WERI-Rb-1 (cell line): ENCODE measurements around the gene PHLPP1.

Experiments used
- DNase-seq: peaks from one replicate; pipeline ENCODE4 v3.0.0-alpha.2; 2020
- H3K27ac ChIP-seq: fragments of 250-450 bp; sonication (Bioruptor Pico); 2 replicates; pipeline ENCODE4 v1.5.1; 2020; ENCODE audit warnings: mild to moderate bottlenecking, moderate library complexity
- H3K27me3 ChIP-seq: fragments of 250-450 bp; sonication (Bioruptor Pico); 2 replicates; pipeline ENCODE4 v1.5.1; 2021; ENCODE audit warnings: mild to moderate bottlenecking, low read depth, moderate library complexity; ENCODE audit not compliant: insufficient read depth, severe bottlenecking
- H3K36me3 ChIP-seq: fragments of 250-450 bp; sonication (Bioruptor Pico); 2 replicates; pipeline ENCODE4 v1.5.1; 2020; ENCODE audit warnings: mild to moderate bottlenecking, moderate library complexity
- H3K4me3 ChIP-seq: 2 replicates; pipeline ENCODE4 v1.5.1; 2011; ENCODE audit warnings: low read depth, mild to moderate bottlenecking, control low read depth, low read length
- H3K9me3 ChIP-seq: fragments of 250-450 bp; sonication (Bioruptor Pico); 2 replicates; pipeline ENCODE4 v1.5.1; 2021; ENCODE audit warnings: mild to moderate bottlenecking, moderate library complexity; ENCODE audit not compliant: severe bottlenecking
- TF ChIP-seq, protein P1 (sequence below): IDR thresholded peaks from 2 replicates; pipeline ENCODE4 v1.5.1; 2011; ENCODE audit warnings: low read depth, mild to moderate bottlenecking, control low read depth, inconsistent platforms, low read length

Gene PHLPP1

DNA sequence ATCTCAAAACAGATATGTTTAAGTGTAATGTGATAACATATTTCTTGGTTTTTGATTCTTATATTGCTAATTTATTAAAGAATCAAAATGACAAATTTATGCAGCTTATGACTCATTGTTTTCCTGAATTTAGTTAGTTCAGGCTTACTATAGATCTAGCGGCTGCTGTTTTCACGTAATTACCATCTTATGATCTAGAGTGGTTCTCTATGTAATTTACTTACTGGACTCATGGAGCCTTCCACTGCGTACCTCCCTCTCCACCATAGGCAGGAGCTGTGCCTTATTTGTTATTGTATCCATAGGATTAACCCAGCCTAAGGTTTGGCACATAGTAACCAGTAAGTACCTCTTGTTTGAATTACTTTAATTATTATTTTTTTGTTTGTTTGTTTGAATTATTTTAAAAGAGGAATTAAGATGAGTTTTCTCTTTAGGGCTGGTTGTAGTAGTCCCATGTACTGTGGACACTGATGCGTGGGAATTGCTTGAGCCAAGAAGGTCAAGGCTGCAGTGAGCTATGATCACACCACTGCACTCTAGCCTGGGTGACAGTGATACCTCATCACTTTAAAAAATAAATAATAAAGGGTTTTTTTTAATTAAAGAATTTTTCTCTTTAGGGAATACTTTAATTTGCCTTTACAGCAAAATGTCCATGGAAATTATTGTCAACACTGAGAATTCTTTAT, 165.5 kb downstream of the PHLPP1 start:
- DNase-seq = no peak
- H3K27ac ChIP-seq = no peak overlapping the region
- TF ChIP-seq, protein P1, sequence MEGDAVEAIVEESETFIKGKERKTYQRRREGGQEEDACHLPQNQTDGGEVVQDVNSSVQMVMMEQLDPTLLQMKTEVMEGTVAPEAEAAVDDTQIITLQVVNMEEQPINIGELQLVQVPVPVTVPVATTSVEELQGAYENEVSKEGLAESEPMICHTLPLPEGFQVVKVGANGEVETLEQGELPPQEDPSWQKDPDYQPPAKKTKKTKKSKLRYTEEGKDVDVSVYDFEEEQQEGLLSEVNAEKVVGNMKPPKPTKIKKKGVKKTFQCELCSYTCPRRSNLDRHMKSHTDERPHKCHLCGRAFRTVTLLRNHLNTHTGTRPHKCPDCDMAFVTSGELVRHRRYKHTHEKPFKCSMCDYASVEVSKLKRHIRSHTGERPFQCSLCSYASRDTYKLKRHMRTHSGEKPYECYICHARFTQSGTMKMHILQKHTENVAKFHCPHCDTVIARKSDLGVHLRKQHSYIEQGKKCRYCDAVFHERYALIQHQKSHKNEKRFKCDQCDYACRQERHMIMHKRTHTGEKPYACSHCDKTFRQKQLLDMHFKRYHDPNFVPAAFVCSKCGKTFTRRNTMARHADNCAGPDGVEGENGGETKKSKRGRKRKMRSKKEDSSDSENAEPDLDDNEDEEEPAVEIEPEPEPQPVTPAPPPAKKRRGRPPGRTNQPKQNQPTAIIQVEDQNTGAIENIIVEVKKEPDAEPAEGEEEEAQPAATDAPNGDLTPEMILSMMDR = no peak
- H3K27me3 ChIP-seq = no peaks in the 10 kb centered on the region
- no peaks in the 10 kb centered on the region for H3K36me3 ChIP-seq
- no peaks in the 10 kb centered on the region for H3K9me3 ChIP-seq
- no peak overlapping the region for H3K4me3 ChIP-seq

DNA sequence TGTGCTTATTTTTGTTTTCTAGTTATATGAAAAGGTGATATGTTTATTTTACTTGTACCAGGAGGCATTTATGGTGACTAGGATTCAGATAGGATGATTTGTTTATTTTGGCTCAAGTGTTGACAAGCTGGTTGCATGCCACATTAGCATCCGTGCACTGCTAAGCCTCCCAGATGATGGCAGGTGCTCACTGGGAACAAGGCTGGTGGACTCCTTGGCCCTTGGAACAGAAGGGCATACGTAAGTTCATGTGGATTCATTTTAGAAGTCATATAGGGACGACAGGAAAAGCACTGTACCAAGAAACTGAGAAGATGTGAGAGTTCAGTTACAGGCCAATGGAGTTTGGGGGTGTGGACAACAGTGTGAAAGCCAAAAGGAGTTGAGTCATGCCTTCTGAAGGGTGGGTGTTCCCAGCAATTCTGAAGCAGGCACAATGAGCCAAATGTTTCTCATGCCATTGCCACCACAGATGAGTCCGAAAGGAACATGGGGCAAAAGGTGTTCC, 166.2 kb downstream of the PHLPP1 start:
- TF ChIP-seq, protein P1 = no peak
- no peaks in the 10 kb centered on the region for H3K27me3 ChIP-seq
- no peak overlapping the region for H3K27ac ChIP-seq
- no peaks in the 10 kb centered on the region for H3K36me3 ChIP-seq
- DNase-seq = no peak
- H3K4me3 ChIP-seq = no peak overlapping the region
- H3K9me3 ChIP-seq = no peaks in the 10 kb centered on the region

DNA sequence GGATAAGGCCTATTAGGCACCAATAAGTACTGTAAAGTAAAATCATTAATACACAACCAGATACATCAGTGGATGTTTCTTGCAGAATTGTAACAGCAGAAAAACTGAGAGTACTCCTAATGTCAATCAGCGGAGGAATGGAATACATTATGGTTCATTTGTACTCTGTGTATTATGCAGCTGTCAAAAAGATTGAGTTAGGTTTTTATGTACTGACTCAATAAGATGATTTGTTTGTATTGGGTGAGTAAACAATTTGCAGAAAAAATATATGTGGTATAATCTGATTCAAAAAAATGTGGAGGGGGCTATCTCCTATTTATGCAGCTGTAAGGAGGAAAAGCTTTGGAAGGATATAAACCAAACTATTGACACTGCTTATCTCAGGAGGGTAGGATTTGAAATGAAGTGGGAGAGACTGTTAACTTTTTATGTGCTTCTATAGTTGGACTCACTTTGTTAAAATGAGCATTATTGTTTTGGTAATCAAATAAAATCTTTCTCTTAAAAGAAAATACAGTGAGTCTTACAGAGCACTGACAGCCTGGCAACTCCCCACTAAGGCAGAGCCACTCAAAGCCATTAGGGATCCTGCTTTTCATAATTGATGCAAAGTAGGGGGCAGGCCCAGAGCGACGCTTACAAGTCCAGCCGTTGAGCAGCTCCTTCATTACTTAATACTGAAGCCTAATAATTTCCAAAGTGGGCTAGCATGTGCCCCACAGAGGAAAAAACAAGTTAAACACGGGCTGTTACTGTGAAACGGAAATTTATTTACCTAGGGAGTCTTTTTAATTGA, 168.8 kb downstream of the PHLPP1 start:
- no peaks in the 10 kb centered on the region for H3K9me3 ChIP-seq
- no peak for DNase-seq
- no peaks in the 10 kb centered on the region for H3K27me3 ChIP-seq
- H3K27ac ChIP-seq = no peak overlapping the region
- no peak overlapping the region for H3K4me3 ChIP-seq
- TF ChIP-seq, protein P1 = no peak
- H3K36me3 ChIP-seq = no peaks in the 10 kb centered on the region

DNA sequence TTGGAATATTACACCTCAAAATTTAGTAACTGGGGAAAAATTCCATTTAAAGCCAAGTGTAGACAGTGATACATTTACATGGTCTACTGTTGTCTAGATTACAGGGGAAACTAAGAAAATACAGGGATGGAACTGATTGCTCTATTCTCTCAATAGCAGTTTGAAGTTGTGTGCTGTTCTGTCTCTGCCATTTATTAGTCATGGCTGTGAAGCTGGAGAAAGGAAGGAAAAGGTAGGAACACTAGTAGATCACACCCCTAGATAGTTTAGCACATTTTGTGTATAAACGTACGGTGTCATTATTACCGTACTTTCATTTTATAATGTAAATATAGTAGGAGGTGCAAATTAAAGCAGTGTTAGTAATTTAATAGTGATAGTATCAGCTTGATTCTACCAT, 170.5 kb downstream of the PHLPP1 start:
- Histone ChIP-seq H3K27me3 (no peaks in the 10 kb centered on the region), H3K36me3 (no peaks in the 10 kb centered on the region), H3K27ac (no peak overlapping the region), H3K4me3 (no peak overlapping the region), H3K9me3 (no peaks in the 10 kb centered on the region)
- TF ChIP-seq, protein P1 = no peak
- DNase-seq = no peak

DNA sequence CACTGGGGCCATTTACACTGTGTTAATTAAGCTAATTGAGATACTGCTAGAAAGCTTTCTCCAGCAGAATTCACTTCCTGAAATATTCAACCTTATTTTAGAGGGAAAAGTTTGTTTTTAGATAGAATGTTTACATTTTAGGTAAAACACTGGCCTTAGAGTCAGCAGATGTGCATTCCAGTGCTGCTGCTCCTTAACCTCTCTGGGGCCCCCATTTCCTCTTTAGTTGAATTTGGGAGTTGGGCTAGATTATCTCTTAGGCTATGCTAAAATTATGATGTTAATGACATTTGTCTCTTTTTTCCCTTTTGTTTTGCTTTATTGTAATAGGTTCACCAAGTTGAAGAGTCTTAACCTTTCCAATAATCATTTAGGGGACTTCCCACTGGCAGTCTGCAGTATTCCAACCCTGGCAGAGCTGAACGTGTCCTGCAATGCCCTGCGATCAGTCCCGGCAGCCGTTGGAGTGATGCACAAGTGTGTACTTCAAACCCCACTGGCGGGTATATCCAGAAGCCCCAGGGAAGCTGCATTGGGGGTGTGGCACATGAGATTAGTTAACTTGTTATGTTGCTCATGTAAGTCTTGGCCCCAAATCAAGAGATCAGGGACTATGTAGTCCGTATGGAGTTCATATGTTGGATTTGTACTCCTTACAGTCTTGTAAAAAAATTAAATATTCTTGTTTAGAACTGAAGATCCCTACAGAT, 179.5 kb downstream of the PHLPP1 start:
- TF ChIP-seq, protein P1 = no peak
- Histone ChIP-seq H3K27ac (no peak overlapping the region), H3K36me3 (peaks cover 40% of the 10 kb centered on the region), H3K4me3 (no peak overlapping the region), H3K9me3 (no peaks in the 10 kb centered on the region), H3K27me3 (no peaks in the 10 kb centered on the region)
- DNase-seq = no peak
